GM12878 (cell line): ENCODE results near the gene ATG9A. TPM values are rescaled to one million over a fixed set of nuclear protein-coding genes. Genes with fewer than 3 reads are reported as not detected.

Source experiments
- ATAC-seq: fragments of 200-7000 bp; cut with Tn5 transposase; 3 replicates; pipeline ENCODE4 v1.9.1; 2020; ENCODE audit warnings: mild to moderate bottlenecking, moderate library complexity
- BruUV-seq: library from RNA; stranded (reverse); fragments of 400-500 nt; replicated peaks from 2 replicates; lab custom pipeline; 2021; lab: Mats Ljungman, UMichigan
- CTCF ChIA-PET: fragments of 300-600 bp; sonication (Branson Sonifier 250); formaldehyde crosslinking; extraction: SDS; loops from one replicate; lab custom pipeline; 2021; ENCODE audit warnings: inconsistent platforms; lab: Yijun Ruan, JAX
- POLR2A ChIA-PET: fragments of 350-600 bp; formaldehyde crosslinking; extraction: SDS; loops from one replicate; lab custom pipeline; 2021; ENCODE audit warnings: inconsistent platforms; lab: Charles Lee
- RAD21 ChIA-PET: fragments of 300-600 bp; sonication (Branson Sonifier 250); formaldehyde crosslinking; loops from one replicate; lab custom pipeline; 2023; ENCODE audit warnings: antibody characterized with exemption; ENCODE audit not compliant: unreplicated experiment; lab: Charles Lee
- SMC1A ChIA-PET: fragments of 300-600 bp; sonication (Branson Sonifier 250); formaldehyde crosslinking; loops from one replicate; lab custom pipeline; 2023; ENCODE audit not compliant: unreplicated experiment, uncharacterized antibody; lab: Charles Lee
- DNase-seq: peaks from one replicate; pipeline ENCODE4 v3.0.0-alpha.2; 2011; ENCODE audit warnings: low read depth, low spot score
- FAIRE-seq: peaks from 3 replicates; lab custom pipeline; 2011; peaks lifted over from hg19 to GRCh38; lab: Jason Lieb, UNC
- H2AFZ ChIP-seq: 2 replicates; pipeline ENCODE4 v1.6.0; 2011; ENCODE audit warnings: low read depth, low read length, control low read depth; ENCODE audit not compliant: control insufficient read depth
- H3K27ac ChIP-seq: 2 replicates; pipeline ENCODE4 v1.5.1; 2011; ENCODE audit warnings: control low read depth; ENCODE audit not compliant: control insufficient read depth, insufficient read depth
- H3K27me3 ChIP-seq, 2 experiments: replicated peaks in 1 of 2; 2 replicates each; pipeline versions ENCODE4 v1.6.0 to v1.6.1; 2011; ENCODE audit warnings: low read length in 1 of 2; ENCODE audit not compliant: control insufficient read depth in 2 of 2, insufficient read depth in 2 of 2
- H3K36me3 ChIP-seq, 2 experiments: 2 replicates each; pipeline ENCODE4 v1.5.1; 2011; ENCODE audit warnings: low read length in 1 of 2; ENCODE audit not compliant: control insufficient read depth in 2 of 2, insufficient read depth in 2 of 2
- H3K4me1 ChIP-seq: 2 replicates; pipeline ENCODE4 v1.6.1; 2011; ENCODE audit warnings: mild to moderate bottlenecking, low read length, moderate library complexity, mixed read lengths; ENCODE audit not compliant: control insufficient read depth, insufficient read depth
- H3K4me2 ChIP-seq: 2 replicates; pipeline ENCODE4 v1.6.0; 2011; ENCODE audit warnings: control low read depth; ENCODE audit not compliant: control insufficient read depth, insufficient read depth
- H3K4me3 ChIP-seq: fragments of 200-600 bp; sonication (generic); 2 replicates; pipeline ENCODE4 v1.5.1; 2016
- H3K79me2 ChIP-seq: 2 replicates; pipeline ENCODE4 v1.6.0; 2011; ENCODE audit warnings: low read length; ENCODE audit not compliant: control insufficient read depth, insufficient read depth
- H3K9ac ChIP-seq: 2 replicates; pipeline ENCODE4 v1.8.0; 2011; ENCODE audit warnings: low read length, control low read depth, mixed read lengths; ENCODE audit not compliant: control insufficient read depth, insufficient read depth
- H3K9me3 ChIP-seq: replicated peaks from 3 replicates; pipeline ENCODE4 v1.5.1; 2011; ENCODE audit warnings: mild to moderate bottlenecking, low read length; ENCODE audit not compliant: control insufficient read depth, insufficient read depth
- H4K20me1 ChIP-seq: 2 replicates; pipeline ENCODE4 v1.6.0; 2011; ENCODE audit not compliant: control insufficient read depth, insufficient read depth
- ASH2L ChIP-seq: fragments of 300-600, 200-600 bp; sonication (generic); IDR thresholded peaks from 2 replicates; pipeline ENCODE4 v1.6.1; 2017; ENCODE audit warnings: low read depth, mild to moderate bottlenecking, borderline replicate concordance
- NFXL1 ChIP-seq: fragments of 450-650 bp; IDR thresholded peaks from 2 replicates; pipeline ENCODE4 v1.6.1; 2017; ENCODE audit warnings: antibody characterized with exemption, mild to moderate bottlenecking, borderline replicate concordance
- NR2F1 ChIP-seq: fragments of 450-650 bp; conservative IDR thresholded peaks from 2 replicates; pipeline ENCODE4 v1.6.1; 2017; ENCODE audit warnings: mild to moderate bottlenecking
- TARDBP ChIP-seq: IDR thresholded peaks from 2 replicates; pipeline ENCODE4 v1.6.1; 2016; ENCODE audit warnings: borderline replicate concordance
- WGBS: methylation state at CpG from one replicate; pipeline ENCODE4 v1.1.6; 2016; ENCODE audit warnings: low lambda C conversion rate; ENCODE audit not compliant: insufficient replicate concordance, insufficient coverage; ENCODE audit errors: missing lambda C conversion rate; 5-methylcytosine and 5-hydroxymethylcytosine counted together
- in situ Hi-C: fragments of 300-500 bp; cut with MboI; formaldehyde crosslinking; loops from 9 replicates; pipeline ENCODE4 v1.14.3; 2018; ENCODE audit warnings: mixed read lengths
- intact Hi-C: fragments of 100-400 bp; cut with micrococcal nuclease; formaldehyde crosslinking; loops from one replicate; pipeline ENCODE4 v1.14.2; 2022; ENCODE audit not compliant: unreplicated experiment
- polyA plus RNA-seq, 11 experiments: library from polyadenylated mRNA; depleted of rRNA in 4 of 11; unstranded in 6 of 11; stranded (reverse) in 5 of 11; fragments of >200 nt; fragmentation: Nextera tagmentation in 4 of 11; fragmentation: Illumina TruSeq in 1 of 11; extraction: Ambion mirVana in 4 of 11; extraction: Trizol in 1 of 11; gene quantifications; 1 replicate in 1 of 11; 2 replicates in 10 of 11; pipeline versions ENCODE4 v1.2.1 to v1.2.3, GENCODE V29; 2011 to 2016; ENCODE audit warnings: inconsistent platforms in 2 of 11, missing spikeins in 2 of 11, low read depth in 1 of 11
- total RNA-seq, 4 experiments: library from RNA; depleted of rRNA in 3 of 4; stranded (reverse); fragments of >200 nt in 3 of 4; fragmentation: Illumina TruSeq in 1 of 4; extraction: Trizol in 1 of 4; gene quantifications; 2 replicates each; pipeline versions ENCODE4 v1.2.1 to v1.2.3, GENCODE V29; 2013 to 2021

Gene ATG9A
- total and polyA plus RNA-seq, 10 of the 15 experiments (the other 5 are each of a cell fraction or from before 2014, with no cell fraction given), result 0.16 to 37.5 (median 14.6) TPM; not detected in 1

DNA sequence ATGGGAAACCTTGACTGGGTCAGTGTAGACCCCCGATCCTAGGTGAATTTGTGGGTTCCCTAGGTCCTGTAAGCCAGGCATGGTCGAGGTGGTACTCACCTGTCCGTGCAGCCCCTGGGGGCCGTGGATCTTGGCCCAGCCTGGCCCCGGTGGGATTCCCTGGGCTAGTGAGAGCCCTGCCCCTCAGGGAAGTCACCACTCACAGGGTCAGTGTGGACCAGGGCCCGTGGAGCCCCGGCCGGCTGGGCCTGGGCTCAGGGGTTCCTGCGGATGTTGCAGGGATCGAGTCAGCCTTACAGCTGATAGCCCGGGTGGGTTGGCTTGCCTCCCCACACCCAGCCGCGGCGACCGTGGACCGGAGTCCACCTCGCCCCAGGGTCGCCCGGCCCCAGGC lies 528 bp downstream of the ATG9A start:
- in situ Hi-C loops, result no loop called here
- RAD21 ChIA-PET, result interaction anchor here (0.5 to 2.6 kb wide), 12 partner anchors 11 to 71 kb away, joined by 3 to 14 read pairs (median 4); partner anchors contain the start of genes ABCB6, GLB1L, STK16 and TUBA4A
- H3K27me3 ChIP-seq, result no peaks in the 10 kb centered on the region
- no peak for FAIRE-seq
- no peaks in the 10 kb centered on the region for H3K9me3 ChIP-seq
- H3K79me2 ChIP-seq, result peaks cover 44% of the 10 kb centered on the region
- H3K4me1 ChIP-seq, result peaks cover 15% of the 10 kb centered on the region
- ATAC-seq, result peak; percentile 32; the same call in 2 of the 3 replicates
- SMC1A ChIA-PET, result interaction anchor here (2.2 to 2.7 kb wide), 4 partner anchors 10 to 22 kb away, joined by 8 to 22 read pairs (median 10); partner anchors contain the start of genes ABCB6, GLB1L, STK16 and TUBA4B
- no peak for DNase-seq
- BruUV-seq, result no TSS peak
- CTCF ChIA-PET, result interaction anchor here (0.7 to 2.8 kb wide), 9 partner anchors 9 to 899 kb away, joined by 3 to 16 read pairs (median 6); partner anchors contain the start of gene ZFAND2B
- TF ChIP-seq NFXL1, result no peak
- TF ChIP-seq ASH2L, result 0 out of 2 replicates have a peak, but pooled peaks have one; percentile 16
- peak; percentile 50; the same call in 1 of the 2 replicates for TF ChIP-seq NR2F1
- TF ChIP-seq TARDBP, result no peak
- TF ChIP-seq, all 136 proteins: peak for 2
- peak overlapping the region; percentile 87 for H3K27ac ChIP-seq
- H4K20me1 ChIP-seq, result no peaks in the 10 kb centered on the region
- peak overlapping the region; percentile 92 for H3K9ac ChIP-seq
- peaks cover 6 to 27% of the 10 kb centered on the region in 2 experiments for H3K36me3 ChIP-seq
- H3K4me3 ChIP-seq, result peak overlapping the region; percentile 97
- POLR2A ChIA-PET, result interaction anchor here (0.6 to 3.5 kb wide), 14 partner anchors 8 to 343 kb away, joined by 3 to 45 read pairs (median 6); partner anchors contain the start of genes ABCB6, CNPPD1, DNAJB2 and DNPEP
- H3K4me2 ChIP-seq, result peak overlapping the region; percentile 38
- intact Hi-C loops, result loop anchor here (1.0 to 2.0 kb wide), 2 partner anchors 24 to 50 kb away; partner anchors contain the start of genes DNAJB2, TUBA4A and TUBA4B
- peak overlapping the region; percentile 98 for H2AFZ ChIP-seq
- WGBS, result under 1% methylated on average over 19 of the region's 19 CpGs
